SK-N-SH (cell line): ENCODE data around the gene SLC13A2. TPM values are rescaled to one million over a fixed set of nuclear protein-coding genes. Genes with fewer than 3 reads are reported as not detected.

Experiments used
- CTCF ChIA-PET: fragments of 300-600, 350-600 bp; formaldehyde crosslinking; extraction: SDS; loops from one replicate; lab custom pipeline; 2021; lab: Yijun Ruan, JAX
- POLR2A ChIA-PET: fragments of 350-600 bp; sonication (Branson Sonifier 250); formaldehyde crosslinking; extraction: SDS; loops from one replicate; lab custom pipeline; 2020; ENCODE audit warnings: antibody characterized with exemption, inconsistent platforms; lab: Yijun Ruan, JAX
- DNase-seq: peaks from one replicate; pipeline ENCODE4 v3.0.0; 2012
- H2AFZ ChIP-seq: fragments of 200-600 bp; sonication (generic); 2 replicates; pipeline ENCODE4 v1.8.1; 2016; ENCODE audit warnings: antibody characterized with exemption, mild to moderate bottlenecking, low read depth
- H3F3A ChIP-seq: fragments of 200-600 bp; sonication (generic); replicated peaks from 2 replicates; pipeline ENCODE3; 2016; ENCODE audit warnings: antibody characterized with exemption, mild to moderate bottlenecking; ENCODE audit not compliant: insufficient read depth
- H3K27ac ChIP-seq, 2 experiments: fragments of 200-500 bp in 1 of 2; fragments of 200-600 bp in 1 of 2; sonication (Bioruptor generic) in 1 of 2; sonication (generic), shearing (Covaris generic) in 1 of 2; 2 replicates each; pipeline versions ENCODE4 v1.5.1 to v1.6.1; 2014 to 2016; ENCODE audit warnings: low read depth in 2 of 2, inconsistent platforms in 1 of 2, low read length in 1 of 2, mild to moderate bottlenecking in 1 of 2, mixed read lengths in 1 of 2
- H3K27me3 ChIP-seq: fragments of 200-600 bp; sonication (generic), shearing (Covaris generic); 2 replicates; pipeline ENCODE4 v1.6.1; 2016; ENCODE audit warnings: mixed run types; ENCODE audit not compliant: insufficient read depth
- H3K36me3 ChIP-seq, 2 experiments: fragments of 200-500 bp in 1 of 2; fragments of 200-600 bp in 1 of 2; sonication (Bioruptor generic) in 1 of 2; sonication (generic) in 1 of 2; replicated peaks in 1 of 2; 2 replicates each; pipeline versions ENCODE3 to v1.5.1; 2014 to 2016; ENCODE audit warnings: low read length in 1 of 2, mild to moderate bottlenecking in 1 of 2; ENCODE audit not compliant: insufficient read depth in 2 of 2, control insufficient read depth in 1 of 2
- H3K4me1 ChIP-seq, 2 experiments: fragments of 200-500 bp in 1 of 2; fragments of 200-600 bp in 1 of 2; sonication (Bioruptor generic) in 1 of 2; sonication (generic), shearing (Covaris generic) in 1 of 2; 2 replicates each; pipeline versions ENCODE4 v1.5.1 to v1.6.1; 2014 to 2016; ENCODE audit warnings: low read depth in 1 of 2, low read length in 1 of 2, mixed run types in 1 of 2; ENCODE audit not compliant: insufficient read depth in 2 of 2, control insufficient read depth in 1 of 2
- H3K4me2 ChIP-seq: fragments of 200-600 bp; sonication (generic), shearing (Covaris generic); 2 replicates; pipeline ENCODE4 v1.6.1; 2017; ENCODE audit warnings: mixed run types
- H3K4me3 ChIP-seq, 2 experiments: fragments of 200-500 bp in 1 of 2; fragments of 200-600 bp in 1 of 2; sonication (Bioruptor generic) in 1 of 2; sonication (generic), shearing (Covaris generic) in 1 of 2; 2 replicates each; pipeline versions ENCODE4 v1.5.1 to v1.8.1; 2014 to 2016; ENCODE audit warnings: low read depth in 2 of 2, inconsistent platforms in 1 of 2, low read length in 1 of 2, mild to moderate bottlenecking in 1 of 2, mixed read lengths in 1 of 2, moderate library complexity in 1 of 2
- H3K79me2 ChIP-seq: fragments of 200-600 bp; sonication (generic); 2 replicates; pipeline ENCODE4 v1.8.1; 2017; ENCODE audit warnings: mild to moderate bottlenecking; ENCODE audit not compliant: insufficient read depth
- H3K9ac ChIP-seq: fragments of 200-600 bp; sonication (generic); 2 replicates; pipeline ENCODE4 v1.6.1; 2017; ENCODE audit warnings: mixed run types
- H3K9me2 ChIP-seq: fragments of 200-600 bp; sonication (generic); 2 replicates; pipeline ENCODE4 v1.6.1; 2017; ENCODE audit warnings: mixed run types
- H3K9me3 ChIP-seq: fragments of 200-600 bp; sonication (generic); 2 replicates; pipeline ENCODE4 v1.6.1; 2017; ENCODE audit warnings: mixed run types, mild to moderate bottlenecking, moderate library complexity
- H4K20me1 ChIP-seq: fragments of 200-600 bp; sonication (generic); 2 replicates; pipeline ENCODE4 v1.6.1; 2017; ENCODE audit warnings: mild to moderate bottlenecking, mixed run types; ENCODE audit not compliant: insufficient read depth
- CHD2 ChIP-seq: fragments of 150-350 bp; IDR thresholded peaks from 2 replicates; pipeline ENCODE4 v1.6.1; 2018; ENCODE audit warnings: low read length; ENCODE audit not compliant: partially characterized antibody
- EP300 ChIP-seq, 2 experiments: IDR thresholded peaks; 2 replicates each; pipeline versions ENCODE4 v1.4.0 to v1.6.1; 2012; ENCODE audit warnings: borderline replicate concordance in 1 of 2, low read depth in 1 of 2, low read length in 1 of 2
- EZH2phosphoT487 ChIP-seq: fragments of 200-600 bp; sonication (generic); IDR thresholded peaks from 2 replicates; pipeline ENCODE4 v1.6.1; 2017; ENCODE audit warnings: low read depth, mixed run types, mild to moderate bottlenecking, antibody characterized with exemption, moderate library complexity, borderline replicate concordance
- JUND ChIP-seq: IDR thresholded peaks from 2 replicates; pipeline ENCODE4 v1.4.0; 2012
- MXI1 ChIP-seq: IDR thresholded peaks from 2 replicates; pipeline ENCODE4 v1.6.1; 2012; ENCODE audit warnings: mild to moderate bottlenecking, low read depth, low read length, improper control_type of control experiment
- NFIC ChIP-seq: IDR thresholded peaks from 2 replicates; pipeline ENCODE4 v1.4.0; 2012; ENCODE audit warnings: borderline replicate concordance
- NRF1 ChIP-seq: IDR thresholded peaks from 2 replicates; pipeline ENCODE4 v1.6.1; 2012; ENCODE audit warnings: low read depth, mild to moderate bottlenecking, low read length
- RAD21 ChIP-seq: IDR thresholded peaks from 2 replicates; pipeline ENCODE4 v1.6.1; 2012; ENCODE audit warnings: mild to moderate bottlenecking, low read length
- RCOR1 ChIP-seq: fragments of 150-350 bp; IDR thresholded peaks from 2 replicates; pipeline ENCODE4 v1.6.1; 2017; ENCODE audit warnings: antibody characterized with exemption, low read length
- RFX5 ChIP-seq: IDR thresholded peaks from 2 replicates; pipeline ENCODE4 v1.6.1; 2012; ENCODE audit warnings: mild to moderate bottlenecking, improper control_type of control experiment, low read length
- TCF12 ChIP-seq: IDR thresholded peaks from 2 replicates; pipeline ENCODE4 v1.4.0; 2012
- TEAD4 ChIP-seq: IDR thresholded peaks from 2 replicates; pipeline ENCODE4 v1.4.0; 2012; ENCODE audit warnings: mild to moderate bottlenecking, borderline replicate concordance; ENCODE audit not compliant: insufficient read depth
- YY1 ChIP-seq: IDR thresholded peaks from 2 replicates; pipeline ENCODE4 v1.4.0; 2012; ENCODE audit warnings: low read depth, mild to moderate bottlenecking
- WGBS: methylation state at CpG from one replicate; pipeline ENCODE4 v1.1.6; 2017; ENCODE audit warnings: low lambda C conversion rate; 5-methylcytosine and 5-hydroxymethylcytosine counted together
- polyA plus RNA-seq, 3 experiments: library from polyadenylated mRNA; depleted of rRNA; stranded (reverse); fragments of >200 nt; gene quantifications; 2 replicates each; pipeline ENCODE4 v1.2.3, GENCODE V29; 2012
- TF ChIP-seq, protein P1 (sequence below): IDR thresholded peaks from 2 replicates; pipeline ENCODE4; 2012
- TF ChIP-seq, protein P2 (sequence below): fragments of 200-600 bp; sonication (generic); IDR thresholded peaks from 2 replicates; pipeline ENCODE4 v1.6.1; 2017; ENCODE audit warnings: antibody characterized with exemption, mild to moderate bottlenecking, moderate library complexity
- TF ChIP-seq, protein P3 (sequence below): fragments of 150-350 bp; IDR thresholded peaks from 2 replicates; pipeline ENCODE4 v1.6.1; 2017; ENCODE audit warnings: antibody characterized with exemption, low read length, low read depth, borderline replicate concordance

The SLC13A2 gene
- polyA plus RNA-seq, 1 of the 3 experiments (the other 2 are of a cell fraction) = not detected

DNA sequence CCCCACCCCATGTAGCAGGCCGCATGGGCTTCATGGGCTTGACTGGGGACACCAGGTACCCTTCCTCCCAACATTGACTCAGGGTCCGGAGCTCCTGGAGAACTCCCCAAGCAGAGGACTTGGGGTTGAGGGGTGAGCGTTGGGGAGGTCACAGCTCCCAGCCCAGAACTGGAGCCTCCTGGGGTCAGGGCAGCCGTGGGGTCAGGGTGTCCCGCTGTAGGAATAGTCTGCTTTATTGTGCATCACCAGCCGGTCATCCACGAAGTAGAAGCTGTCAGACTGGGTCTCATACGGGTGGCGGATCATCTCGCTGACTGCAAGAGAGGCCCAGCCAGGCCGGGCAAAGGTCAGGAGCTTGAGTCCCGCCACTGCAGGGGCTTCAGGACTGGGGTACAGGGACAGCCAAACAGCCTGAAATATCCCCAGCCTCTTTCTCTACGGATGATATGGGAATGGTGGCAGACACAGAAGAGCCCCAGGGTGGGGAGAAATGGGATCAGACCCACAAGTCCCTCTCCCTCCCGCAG is 73.7 kb downstream of the SLC13A2 start:
- no peak overlapping the region for H2AFZ ChIP-seq
- H3K27ac ChIP-seq = no peak overlapping the region
- H4K20me1 ChIP-seq = peaks cover 15% of the 10 kb centered on the region
- no peak overlapping the region for H3K4me3 ChIP-seq
- DNase-seq = no peak
- WGBS = 83% methylated on average over 11 of the region's 14 CpGs
- H3K9ac ChIP-seq = no peak overlapping the region
- peaks cover 0 to 17% of the 10 kb centered on the region in 2 experiments for H3K36me3 ChIP-seq
- H3K4me1 ChIP-seq = peaks cover 0 to 28% of the 10 kb centered on the region in 2 experiments; a peak in 2 of 4 replicates
- no peak overlapping the region for H3K4me2 ChIP-seq
- TF ChIP-seq EZH2phosphoT487 = no peak
- TF ChIP-seq CHD2 = no peak
- no peak for TF ChIP-seq EP300 (IDR thresholded peaks at IDR 0.05; ENCODE audit: borderline replicate concordance in 1 of 2, low read depth in 1 of 2, low read length in 1 of 2)
- no peak for TF ChIP-seq RFX5
- TF ChIP-seq YY1 = no peak
- TF ChIP-seq TEAD4 = no peak
- TF ChIP-seq JUND = no peak
- TF ChIP-seq RCOR1 = no peak
- TF ChIP-seq, protein P1, sequence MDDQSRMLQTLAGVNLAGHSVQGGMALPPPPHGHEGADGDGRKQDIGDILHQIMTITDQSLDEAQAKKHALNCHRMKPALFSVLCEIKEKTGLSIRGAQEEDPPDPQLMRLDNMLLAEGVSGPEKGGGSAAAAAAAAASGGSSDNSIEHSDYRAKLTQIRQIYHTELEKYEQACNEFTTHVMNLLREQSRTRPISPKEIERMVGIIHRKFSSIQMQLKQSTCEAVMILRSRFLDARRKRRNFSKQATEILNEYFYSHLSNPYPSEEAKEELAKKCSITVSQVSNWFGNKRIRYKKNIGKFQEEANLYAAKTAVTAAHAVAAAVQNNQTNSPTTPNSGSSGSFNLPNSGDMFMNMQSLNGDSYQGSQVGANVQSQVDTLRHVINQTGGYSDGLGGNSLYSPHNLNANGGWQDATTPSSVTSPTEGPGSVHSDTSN = no peak
- TF ChIP-seq, protein P2, sequence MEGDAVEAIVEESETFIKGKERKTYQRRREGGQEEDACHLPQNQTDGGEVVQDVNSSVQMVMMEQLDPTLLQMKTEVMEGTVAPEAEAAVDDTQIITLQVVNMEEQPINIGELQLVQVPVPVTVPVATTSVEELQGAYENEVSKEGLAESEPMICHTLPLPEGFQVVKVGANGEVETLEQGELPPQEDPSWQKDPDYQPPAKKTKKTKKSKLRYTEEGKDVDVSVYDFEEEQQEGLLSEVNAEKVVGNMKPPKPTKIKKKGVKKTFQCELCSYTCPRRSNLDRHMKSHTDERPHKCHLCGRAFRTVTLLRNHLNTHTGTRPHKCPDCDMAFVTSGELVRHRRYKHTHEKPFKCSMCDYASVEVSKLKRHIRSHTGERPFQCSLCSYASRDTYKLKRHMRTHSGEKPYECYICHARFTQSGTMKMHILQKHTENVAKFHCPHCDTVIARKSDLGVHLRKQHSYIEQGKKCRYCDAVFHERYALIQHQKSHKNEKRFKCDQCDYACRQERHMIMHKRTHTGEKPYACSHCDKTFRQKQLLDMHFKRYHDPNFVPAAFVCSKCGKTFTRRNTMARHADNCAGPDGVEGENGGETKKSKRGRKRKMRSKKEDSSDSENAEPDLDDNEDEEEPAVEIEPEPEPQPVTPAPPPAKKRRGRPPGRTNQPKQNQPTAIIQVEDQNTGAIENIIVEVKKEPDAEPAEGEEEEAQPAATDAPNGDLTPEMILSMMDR = no peak
- no peak for TF ChIP-seq TCF12
- no peak for TF ChIP-seq RAD21
- TF ChIP-seq, protein P3, sequence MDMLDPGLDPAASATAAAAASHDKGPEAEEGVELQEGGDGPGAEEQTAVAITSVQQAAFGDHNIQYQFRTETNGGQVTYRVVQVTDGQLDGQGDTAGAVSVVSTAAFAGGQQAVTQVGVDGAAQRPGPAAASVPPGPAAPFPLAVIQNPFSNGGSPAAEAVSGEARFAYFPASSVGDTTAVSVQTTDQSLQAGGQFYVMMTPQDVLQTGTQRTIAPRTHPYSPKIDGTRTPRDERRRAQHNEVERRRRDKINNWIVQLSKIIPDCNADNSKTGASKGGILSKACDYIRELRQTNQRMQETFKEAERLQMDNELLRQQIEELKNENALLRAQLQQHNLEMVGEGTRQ = no peak
- TF ChIP-seq MXI1 = no peak
- no peak for TF ChIP-seq NFIC
- no peak for TF ChIP-seq NRF1
- CTCF ChIA-PET = interaction anchor here (0.6 to 7.0 kb wide), 28 partner anchors 9 to 177 kb away, joined by 3 to 87 read pairs (median 5); partner anchors contain the start of genes FOXN1, RSKR, SDF2 and SPAG5
- H3F3A ChIP-seq = no peaks in the 10 kb centered on the region
- POLR2A ChIA-PET = interaction anchor here (0.9 kb wide), 1 partner anchor 51 kb away, joined by 3 read pairs; no protein-coding TSS in a partner anchor
- H3K9me2 ChIP-seq = no peaks in the 10 kb centered on the region
- peaks cover 14% of the 10 kb centered on the region for H3K79me2 ChIP-seq
- H3K27me3 ChIP-seq = no peaks in the 10 kb centered on the region
- H3K9me3 ChIP-seq = no peaks in the 10 kb centered on the region

Other genes with a start within 250 kb of the SLC13A2 start
- 8.6 and 11.4 TPM in 2 replicates for gene TMEM97, start 154.4 kb upstream of the SLC13A2 start, polyA plus RNA-seq (2012; rRNA removed)
- gene IFT20, start 138.2 kb upstream of the SLC13A2 start, polyA plus RNA-seq (2012; rRNA removed) = 73.9 and 75.6 TPM in 2 replicates
- gene TNFAIP1, start 137.9 kb upstream of the SLC13A2 start, polyA plus RNA-seq (2012; rRNA removed) = 52.0 and 58.0 TPM in 2 replicates
- gene POLDIP2, start 116.1 kb upstream of the SLC13A2 start, polyA plus RNA-seq (2012; rRNA removed) = 96.1 and 98.1 TPM in 2 replicates
- gene SEBOX, start 108.4 kb upstream of the SLC13A2 start, polyA plus RNA-seq (2012; rRNA removed) = not detected in 2 replicates
- 1.2 and 1.6 TPM in 2 replicates for gene VTN, start 103.3 kb upstream of the SLC13A2 start, polyA plus RNA-seq (2012; rRNA removed)
- 17.4 and 17.9 TPM in 2 replicates for gene SARM1, start 102.0 kb upstream of the SLC13A2 start, polyA plus RNA-seq (2012; rRNA removed)
- gene SLC46A1, start 67.4 kb upstream of the SLC13A2 start, polyA plus RNA-seq (2012; rRNA removed) = 4.2 and 4.3 TPM in 2 replicates
- not detected in 2 replicates for gene FOXN1, start 32.7 kb downstream of the SLC13A2 start, polyA plus RNA-seq (2012; rRNA removed)
- 89.9 and 106 TPM in 2 replicates for gene UNC119, start 79.0 kb downstream of the SLC13A2 start, polyA plus RNA-seq (2012; rRNA removed)
- 54.9 and 78.5 TPM in 2 replicates for gene PIGS, start 97.9 kb downstream of the SLC13A2 start, polyA plus RNA-seq (2012; rRNA removed)
- gene ALDOC, start 103.3 kb downstream of the SLC13A2 start, polyA plus RNA-seq (2012; rRNA removed) = 10.1 and 10.3 TPM in 2 replicates
- 36.5 and 42.3 TPM in 2 replicates for gene SPAG5, start 125.4 kb downstream of the SLC13A2 start, polyA plus RNA-seq (2012; rRNA removed)
- 7.9 and 13.1 TPM in 2 replicates for gene RSKR, start 140.5 kb downstream of the SLC13A2 start, polyA plus RNA-seq (2012; rRNA removed)
- 46.4 and 77.8 TPM in 2 replicates for gene BLTP2, start 171.5 kb downstream of the SLC13A2 start, polyA plus RNA-seq (2012; rRNA removed)
- 108 and 114 TPM in 2 replicates for gene SDF2, start 188.3 kb downstream of the SLC13A2 start, polyA plus RNA-seq (2012; rRNA removed)
- 26.7 and 26.9 TPM in 2 replicates for gene SUPT6H, start 188.6 kb downstream of the SLC13A2 start, polyA plus RNA-seq (2012; rRNA removed)
- 6.4 and 7.1 TPM in 2 replicates for gene PROCA1, start 238.2 kb downstream of the SLC13A2 start, polyA plus RNA-seq (2012; rRNA removed)
- 0.06 and 0.18 TPM in 2 replicates for gene RAB34, start 244.2 kb downstream of the SLC13A2 start, polyA plus RNA-seq (2012; rRNA removed)
- 1,147 and 1,359 TPM in 2 replicates for gene RPL23A, start 246.3 kb downstream of the SLC13A2 start, polyA plus RNA-seq (2012; rRNA removed)